HG03103 (cell line): ENCODE measurements around the gene PCDHB9.
"Not testable (repeated sequence)": the region's sequence is repeated elsewhere in the genome, so short reads cannot be mapped to it uniquely, and the experiment has no call there.

ENCODE experiments used
- ATAC-seq: cut with Tn5 transposase; IDR thresholded peaks from one replicate; pipeline ENCODE4 v1.9.1; 2021; ENCODE audit warnings: low read depth; ENCODE audit not compliant: unreplicated experiment

PCDHB9 gene

DNA sequence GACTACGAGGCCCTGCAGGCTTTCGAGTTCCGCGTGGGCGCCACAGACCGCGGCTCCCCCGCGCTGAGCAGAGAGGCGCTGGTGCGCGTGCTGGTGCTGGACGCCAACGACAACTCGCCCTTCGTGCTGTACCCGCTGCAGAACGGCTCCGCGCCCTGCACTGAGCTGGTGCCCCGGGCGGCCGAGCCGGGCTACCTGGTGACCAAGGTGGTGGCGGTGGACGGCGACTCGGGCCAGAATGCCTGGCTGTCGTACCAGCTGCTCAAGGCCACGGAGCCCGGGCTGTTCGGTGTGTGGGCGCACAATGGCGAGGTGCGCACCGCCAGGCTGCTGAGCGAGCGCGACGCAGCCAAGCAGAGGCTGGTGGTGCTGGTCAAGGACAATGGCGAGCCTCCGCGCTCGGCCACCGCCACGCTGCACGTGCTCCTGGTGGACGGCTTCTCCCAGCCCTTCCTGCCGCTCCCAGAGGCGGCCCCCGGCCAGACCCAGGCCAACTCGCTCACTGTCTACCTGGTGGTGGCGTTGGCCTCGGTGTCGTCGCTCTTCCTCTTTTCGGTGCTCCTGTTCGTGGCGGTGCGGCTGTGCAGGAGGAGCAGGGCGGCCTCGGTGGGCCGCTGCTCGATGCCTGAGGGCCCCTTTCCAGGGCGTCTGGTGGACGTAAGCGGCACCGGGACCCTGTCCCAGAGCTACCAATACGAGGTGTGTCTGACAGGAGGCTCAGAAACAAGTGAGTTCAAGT, 2.7 kb upstream of the PCDHB9 start:
- ATAC-seq, result not testable (repeated sequence)

GRCh38 chr5:141188682-141189081, 1.7 kb downstream of the PCDHB9 start:
- not testable (repeated sequence) for ATAC-seq

GRCh38 chr5:141189131-141189530, 2.2 kb downstream of the PCDHB9 start:
- ATAC-seq, result not testable (repeated sequence)

DNA sequence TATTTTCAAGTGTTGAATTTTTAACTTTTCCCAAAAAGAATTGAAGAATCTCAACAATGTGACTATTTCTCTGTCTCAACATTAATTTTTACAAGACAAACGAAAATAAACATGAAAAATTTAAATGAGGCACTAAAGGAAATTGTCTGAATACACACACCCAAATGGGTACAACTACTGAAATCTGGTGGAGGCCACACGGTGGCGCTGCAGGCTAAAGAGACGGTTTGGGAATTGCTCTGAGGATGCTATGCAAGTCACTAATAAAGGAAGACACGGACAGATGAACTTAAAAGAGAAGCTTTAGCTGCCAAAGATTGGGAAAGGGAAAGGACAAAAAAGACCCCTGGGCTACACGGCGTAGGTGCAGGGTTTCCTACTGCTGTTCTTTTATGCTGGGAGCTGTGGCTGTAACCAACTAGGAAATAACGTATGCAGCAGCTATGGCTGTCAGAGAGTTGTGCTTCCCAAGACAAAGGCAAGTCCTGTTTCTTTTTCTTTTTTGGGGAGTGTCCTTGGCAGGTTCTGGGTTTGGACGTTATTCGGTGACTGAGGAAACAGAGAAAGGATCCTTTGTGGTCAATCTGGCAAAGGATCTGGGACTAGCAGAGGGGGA, 5.3 kb downstream of the PCDHB9 start, which contains the start of gene PCDHB10:
PCDHB10 (plus strand) TSS at position 244 of the 616 bp plus-strand sequence; CDS start at position 444, 200 bp downstream.
- ATAC-seq, result no peak

DNA sequence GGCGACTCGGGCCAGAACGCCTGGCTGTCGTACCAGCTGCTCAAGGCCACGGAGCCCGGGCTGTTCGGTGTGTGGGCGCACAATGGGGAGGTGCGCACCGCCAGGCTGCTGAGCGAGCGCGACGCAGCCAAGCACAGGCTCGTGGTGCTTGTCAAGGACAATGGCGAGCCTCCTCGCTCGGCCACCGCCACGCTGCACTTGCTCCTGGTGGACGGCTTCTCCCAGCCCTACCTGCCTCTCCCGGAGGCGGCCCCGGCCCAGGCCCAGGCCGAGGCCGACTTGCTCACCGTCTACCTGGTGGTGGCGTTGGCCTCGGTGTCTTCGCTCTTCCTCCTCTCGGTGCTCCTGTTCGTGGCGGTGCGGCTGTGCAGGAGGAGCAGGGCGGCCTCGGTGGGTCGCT, 7.4 kb downstream of the PCDHB9 start:
- not testable (repeated sequence) for ATAC-seq

DNA sequence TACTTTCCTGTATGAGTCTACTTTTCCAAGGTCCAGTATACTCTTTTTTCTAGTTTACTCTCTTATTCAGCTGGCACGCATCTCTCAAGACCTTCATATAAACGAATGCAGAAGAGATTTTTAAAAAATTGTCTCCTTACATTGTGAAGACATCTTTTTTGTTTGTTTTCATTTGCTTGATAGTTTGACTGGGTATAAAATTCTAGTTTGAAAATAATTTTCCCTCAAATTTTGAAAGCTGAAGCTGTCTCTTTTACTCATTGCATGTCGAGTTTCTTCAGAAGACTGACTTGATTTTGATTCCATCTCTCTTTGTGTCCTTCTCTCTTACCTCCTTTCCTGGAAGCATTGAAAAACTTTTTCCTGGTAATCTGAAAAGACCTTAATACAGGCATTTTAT, 9.4 kb downstream of the PCDHB9 start:
- ATAC-seq, result no peak

GRCh38 chr5:141199359-141200235, 12.6 kb downstream of the PCDHB9 start, which contains the start of gene PCDHB11:
Gene PCDHB11, plus strand, starts transcription at chr5:141199627. Its CDS starts 148 bp downstream, at chr5:141199775.
- ATAC-seq, result no peak

DNA sequence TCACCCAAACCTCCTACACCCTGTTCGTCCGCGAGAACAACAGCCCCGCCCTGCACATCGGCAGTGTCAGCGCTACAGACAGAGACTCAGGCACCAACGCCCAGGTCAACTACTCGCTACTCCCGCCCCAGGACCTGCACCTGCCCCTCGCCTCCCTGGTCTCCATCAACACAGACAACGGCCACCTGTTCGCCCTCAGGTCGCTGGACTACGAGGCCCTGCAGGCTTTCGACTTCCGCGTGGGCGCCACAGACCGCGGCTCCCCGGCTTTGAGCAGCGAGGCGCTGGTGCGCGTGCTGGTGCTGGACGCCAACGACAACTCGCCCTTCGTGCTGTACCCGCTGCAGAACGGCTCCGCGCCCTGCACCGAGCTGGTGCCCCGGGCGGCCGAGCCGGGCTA, 14.2 kb downstream of the PCDHB9 start:
- ATAC-seq, result not testable (repeated sequence)

- ATAC-seq, result not testable (repeated sequence)
Measured at GRCh38 chr5:141201646-141202045, 14.7 kb downstream of the PCDHB9 start.

DNA sequence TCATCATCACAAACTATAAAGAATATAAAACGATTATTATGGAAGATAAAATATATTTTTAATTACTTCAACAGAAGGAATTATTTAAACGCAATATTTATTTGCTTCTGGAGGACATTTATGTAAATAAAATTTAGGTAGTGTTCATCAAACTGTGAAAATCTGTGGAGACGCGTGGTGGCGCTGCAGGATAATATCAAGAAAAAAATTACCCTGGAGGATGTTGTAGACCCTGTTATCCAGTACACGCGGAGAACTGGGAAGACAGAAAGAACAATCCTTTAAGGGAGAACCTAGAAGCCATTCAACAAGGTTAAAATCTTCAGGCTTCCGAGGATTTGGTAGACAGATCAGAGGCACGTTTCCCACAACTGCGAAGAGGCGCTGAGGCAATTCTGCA, 21.5 kb downstream of the PCDHB9 start, which contains the start of gene PCDHB12:
PCDHB12 (plus strand) TSS at position 242 of the 400 bp plus-strand sequence. CDS start 189 bp downstream, outside the sequence.
- no peak for ATAC-seq

- not testable (repeated sequence) for ATAC-seq
Measured at GRCh38 chr5:141210281-141210680, 23.3 kb downstream of the PCDHB9 start.

DNA sequence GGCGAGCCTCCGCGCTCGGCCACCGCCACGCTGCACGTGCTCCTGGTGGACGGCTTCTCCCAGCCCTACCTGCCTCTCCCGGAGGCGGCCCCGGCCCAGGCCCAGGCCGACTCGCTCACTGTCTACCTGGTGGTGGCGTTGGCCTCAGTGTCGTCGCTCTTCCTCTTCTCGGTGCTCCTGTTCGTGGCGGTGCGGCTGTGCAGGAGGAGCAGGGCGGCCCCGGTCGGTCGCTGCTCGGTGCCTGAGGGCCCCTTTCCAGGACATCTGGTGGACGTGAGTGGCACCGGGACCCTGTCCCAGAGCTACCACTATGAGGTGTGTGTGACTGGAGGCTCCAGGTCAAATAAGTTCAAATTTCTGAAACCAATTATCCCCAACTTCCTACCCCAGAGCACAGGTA, 23.9 kb downstream of the PCDHB9 start:
- not testable (repeated sequence) for ATAC-seq

DNA sequence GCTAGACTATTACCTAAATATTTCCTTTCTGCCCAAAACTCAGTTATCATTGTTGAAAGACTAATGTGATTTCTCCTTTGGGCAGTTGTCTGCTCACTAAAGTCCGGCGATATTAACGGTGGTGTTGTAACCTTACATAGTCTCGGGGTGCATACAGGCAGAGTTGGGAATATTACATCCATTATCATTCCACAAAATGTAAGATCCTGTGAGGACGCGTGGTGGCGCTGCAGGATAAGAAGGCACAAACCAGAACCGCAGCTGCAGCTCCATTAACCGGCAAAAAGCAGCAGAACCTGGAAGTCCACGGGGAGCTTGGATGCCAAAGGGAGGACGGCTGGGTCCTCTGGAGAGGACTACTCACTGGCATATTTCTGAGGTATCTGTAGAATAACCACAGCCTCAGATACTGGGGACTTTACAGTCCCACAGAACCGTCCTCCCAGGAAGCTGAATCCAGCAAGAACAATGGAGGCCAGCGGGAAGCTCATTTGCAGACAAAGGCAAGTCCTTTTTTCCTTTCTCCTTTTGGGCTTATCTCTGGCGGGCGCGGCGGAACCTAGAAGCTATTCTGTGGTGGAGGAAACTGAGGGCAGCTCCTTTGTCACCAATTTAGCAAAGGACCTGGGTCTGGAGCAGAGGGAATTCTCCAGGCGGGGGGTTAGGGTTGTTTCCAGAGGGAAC, 26.8 kb downstream of the PCDHB9 start, which contains the start of gene PCDHB13:
PCDHB13 (plus strand) TSS at position 264 of the 684 bp plus-strand sequence; CDS start at position 469, 205 bp downstream.
- ATAC-seq, result not testable (repeated sequence)

- not testable (repeated sequence) for ATAC-seq
Measured at GRCh38 chr5:141214583-141214982, 27.6 kb downstream of the PCDHB9 start.

GRCh38 chr5:141215504-141215903, 28.5 kb downstream of the PCDHB9 start:
- not testable (repeated sequence) for ATAC-seq

- not testable (repeated sequence) for ATAC-seq
Measured at GRCh38 chr5:141216035-141216434, 29.1 kb downstream of the PCDHB9 start.

DNA sequence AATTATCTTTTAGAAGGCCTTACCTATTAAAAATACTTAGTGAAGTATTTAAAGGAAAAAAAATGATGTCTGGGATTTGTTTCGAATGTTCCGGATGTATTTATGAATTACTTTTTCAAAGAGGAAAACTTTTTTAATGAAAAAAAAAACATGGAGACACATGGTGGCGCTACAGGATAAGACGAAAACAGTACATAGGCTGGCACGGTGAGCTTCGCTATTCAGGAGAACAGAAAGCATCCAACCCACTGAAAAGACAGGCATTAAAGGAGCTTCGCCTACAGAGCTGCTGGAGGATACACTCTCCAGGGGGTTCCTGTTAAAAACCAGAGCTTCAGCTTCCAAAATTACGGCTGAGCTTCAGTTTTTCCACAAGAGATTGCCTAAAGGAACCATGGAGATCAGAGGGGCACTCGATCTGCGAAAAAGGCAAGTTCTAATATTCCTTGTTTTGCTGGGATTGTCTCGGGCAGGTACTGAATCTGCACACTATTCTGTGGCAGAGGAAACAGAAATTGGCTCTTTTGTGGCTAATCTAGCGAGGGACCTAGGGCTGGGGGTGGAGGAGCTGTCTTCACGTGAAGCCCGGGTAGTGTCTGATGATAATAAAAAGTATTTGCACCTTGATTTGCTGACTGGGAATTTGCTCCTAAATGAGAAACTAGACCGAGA, 36.3 kb downstream of the PCDHB9 start, which contains the start of gene PCDHB14:
PCDHB14 (plus strand) TSS at position 232 of the 672 bp plus-strand sequence; CDS start at position 395, 163 bp downstream.
- no peak for ATAC-seq

DNA sequence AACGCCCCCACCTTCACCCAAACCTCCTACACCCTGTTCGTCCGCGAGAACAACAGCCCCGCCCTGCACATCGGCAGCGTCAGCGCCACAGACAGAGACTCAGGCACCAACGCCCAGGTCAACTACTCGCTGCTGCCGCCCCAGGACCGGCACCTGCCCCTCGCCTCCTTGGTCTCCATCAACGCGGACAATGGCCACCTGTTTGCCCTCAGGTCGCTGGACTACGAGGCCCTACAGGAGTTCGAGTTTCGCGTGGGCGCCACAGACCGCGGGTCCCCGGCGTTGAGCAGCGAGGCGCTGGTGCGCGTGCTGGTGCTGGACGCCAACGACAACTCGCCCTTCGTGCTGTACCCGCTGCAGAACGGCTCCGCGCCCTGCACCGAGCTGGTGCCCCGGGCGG, 37.9 kb downstream of the PCDHB9 start:
- ATAC-seq, result not testable (repeated sequence)

DNA sequence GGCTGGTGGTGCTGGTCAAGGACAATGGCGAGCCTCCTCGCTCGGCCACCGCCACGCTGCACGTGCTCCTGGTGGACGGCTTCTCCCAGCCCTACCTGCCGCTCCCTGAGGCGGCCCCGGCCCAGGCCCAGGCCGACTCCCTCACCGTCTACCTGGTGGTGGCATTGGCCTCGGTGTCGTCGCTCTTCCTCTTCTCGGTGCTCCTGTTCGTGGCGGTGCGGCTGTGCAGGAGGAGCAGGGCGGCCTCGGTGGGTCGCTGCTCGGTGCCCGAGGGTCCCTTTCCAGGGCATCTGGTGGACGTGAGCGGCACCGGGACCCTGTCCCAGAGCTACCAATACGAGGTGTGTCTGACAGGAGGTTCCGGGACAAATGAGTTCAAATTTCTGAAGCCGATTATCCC, 38.5 kb downstream of the PCDHB9 start:
- not testable (repeated sequence) for ATAC-seq
